NCI-H2196 treated with DMSO at 0.1 percent for 48 hours (cell line): ENCODE results near the gene CORT.
"Not testable (repeated sequence)": the region's sequence is repeated elsewhere in the genome, so short reads cannot be mapped to it uniquely, and the experiment has no call there.

ENCODE experiments used
- DNase-seq: peaks from one replicate; lab custom pipeline; 2025; ENCODE audit not compliant: unreplicated experiment; lab: John Stamatoyannopoulos, UW

The CORT gene

GRCh38 chr1:10449751-10450150 is at the start of gene CORT:
CORT (plus strand) TSS chr1:10450031; CDS start chr1:10450224, 193 bp downstream.
- no peak for DNase-seq

GRCh38 chr1:10401281-10401680 is 48.5 kb upstream of the CORT start:
- no peak for DNase-seq

GRCh38 chr1:10402729-10403274 is 47.0 kb upstream of the CORT start:
- DNase-seq, result no peak

- no peak for DNase-seq
These were observed 42.6 kb upstream of the CORT start for GRCh38 chr1:10407201-10407600.

DNA sequence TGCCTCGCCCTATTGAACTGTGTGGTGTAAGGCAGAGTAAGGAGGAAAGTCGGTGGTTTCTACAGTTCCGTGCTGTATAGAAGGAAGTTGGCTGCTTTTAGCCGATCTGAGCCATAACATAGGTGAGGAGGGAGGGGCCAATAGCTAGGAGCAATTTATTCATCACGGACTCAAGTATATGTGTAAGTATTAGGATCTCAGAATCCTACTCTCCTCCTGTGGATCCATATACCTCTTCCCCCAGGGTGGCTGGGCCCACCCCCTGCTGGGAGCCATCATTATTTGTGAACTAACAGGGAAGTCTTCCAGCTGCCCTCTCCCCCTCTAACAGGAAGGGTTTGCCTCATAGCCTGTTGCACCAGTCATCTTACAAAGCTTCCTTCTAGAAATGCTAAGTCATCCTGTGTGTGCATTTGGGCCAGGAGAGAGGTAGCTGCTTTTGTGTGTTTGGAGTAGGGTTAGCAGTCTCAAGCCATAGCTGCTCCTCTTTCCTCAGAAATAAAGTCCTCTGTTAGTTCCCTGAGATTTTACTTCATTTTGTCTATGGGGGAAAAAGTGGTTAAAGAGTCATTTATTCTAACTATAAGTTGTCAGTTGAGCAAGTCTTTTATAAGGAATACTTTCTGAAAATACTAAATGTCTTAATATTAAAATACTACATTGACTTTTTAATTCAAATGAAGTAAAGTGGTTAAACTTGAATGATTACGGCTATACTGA is 34.5 kb upstream of the CORT start:
- DNase-seq, result no peak

DNA sequence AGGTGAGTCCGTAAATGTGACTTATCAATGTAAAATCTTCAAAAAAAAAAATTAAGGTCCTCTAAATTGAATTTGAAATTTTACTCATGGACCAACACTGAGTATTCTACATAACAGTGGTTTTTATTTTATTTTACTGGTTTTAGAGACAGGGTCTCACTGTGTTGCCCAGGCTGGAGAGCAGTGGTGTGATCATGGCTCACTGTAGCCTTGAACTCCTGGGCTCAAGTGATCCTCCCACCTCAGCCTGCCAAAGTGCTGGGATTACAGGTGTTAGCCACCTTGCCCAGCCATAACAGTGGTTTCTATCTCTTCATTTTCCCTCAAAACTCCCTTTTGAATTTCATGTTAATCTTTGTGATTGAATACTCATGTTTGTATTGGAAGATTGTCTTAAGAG is 33.9 kb upstream of the CORT start:
- not testable (repeated sequence) for DNase-seq

DNA sequence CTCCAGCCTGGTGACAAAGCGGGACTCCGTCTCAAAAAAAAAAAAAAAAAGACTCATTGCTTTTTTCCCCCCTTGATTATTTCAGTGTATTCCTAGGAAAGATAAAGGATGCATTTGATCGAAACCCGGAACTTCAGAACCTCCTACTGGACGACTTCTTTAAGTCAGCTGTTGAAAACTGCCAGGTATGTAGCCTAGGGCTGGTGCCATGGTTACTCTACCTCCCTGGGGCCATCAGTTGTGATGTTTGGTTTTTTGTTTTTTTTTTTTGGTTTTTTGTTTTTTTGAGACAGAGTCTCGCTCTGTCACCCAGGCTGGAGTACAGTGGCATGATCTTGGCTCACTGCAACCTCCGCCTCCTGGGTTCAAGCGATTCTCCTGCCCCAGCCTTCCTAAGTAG is 31.1 kb upstream of the CORT start:
- not testable (repeated sequence) for DNase-seq

GRCh38 chr1:10419351-10419750 is 30.5 kb upstream of the CORT start:
- no peak for DNase-seq

DNA sequence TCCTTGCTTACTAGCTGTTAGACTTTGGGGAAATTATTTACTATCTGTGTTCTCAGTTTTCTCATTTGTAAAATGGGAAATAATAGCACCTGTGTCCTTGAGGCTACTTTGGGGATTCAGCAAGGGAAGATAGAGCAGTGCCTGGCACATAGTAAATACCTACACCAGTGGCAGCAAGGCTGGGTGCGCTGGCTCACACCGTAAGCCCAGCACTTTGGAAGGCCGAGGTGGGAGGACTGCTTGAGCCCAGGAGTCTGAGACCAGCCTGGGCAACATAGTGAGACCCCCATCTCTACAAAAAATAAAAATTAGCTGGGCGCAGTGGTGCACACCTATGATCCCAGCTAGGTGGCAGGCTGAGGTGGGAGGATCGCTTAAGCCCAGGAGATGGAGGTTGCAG is 28.2 kb upstream of the CORT start:
- DNase-seq, result no peak

DNA sequence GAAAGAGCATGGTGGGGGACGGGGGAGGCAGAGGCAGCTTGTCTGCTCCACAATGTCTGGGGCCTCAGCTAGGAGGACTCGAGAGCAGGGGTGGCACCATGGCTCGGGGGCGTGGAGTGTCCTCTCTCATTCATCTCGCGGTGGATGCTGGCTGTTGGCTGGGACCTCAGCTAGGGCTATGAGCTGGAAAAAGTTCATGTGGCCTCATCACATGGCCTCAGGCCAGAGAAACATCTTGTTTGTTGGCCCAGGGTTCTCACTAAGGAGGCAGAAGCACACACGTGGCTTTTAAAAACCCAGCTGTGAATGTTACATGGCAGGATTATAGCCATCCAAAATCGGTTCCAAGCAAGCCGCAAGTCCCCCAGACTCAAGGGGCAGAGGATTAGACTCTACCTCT is 25.8 kb upstream of the CORT start:
- DNase-seq, result no peak

DNA sequence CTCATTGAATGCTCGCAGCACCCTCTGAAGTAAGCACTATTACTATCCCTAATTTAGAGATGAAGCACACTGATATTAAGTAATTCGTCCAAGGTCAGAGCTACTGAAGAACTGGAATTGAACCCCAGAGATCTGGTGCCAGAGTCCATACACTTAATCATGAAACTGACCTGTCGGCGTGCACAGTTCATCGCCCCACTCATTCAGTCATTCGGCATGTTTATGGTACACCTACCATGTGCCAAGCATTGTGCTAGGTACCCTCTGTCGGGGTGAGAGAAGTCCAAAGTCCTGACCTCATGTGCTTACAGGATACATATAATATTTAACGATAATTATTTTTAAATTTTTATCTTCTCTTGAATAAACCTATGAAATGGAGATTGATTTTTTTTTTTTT is 25.2 kb upstream of the CORT start:
- DNase-seq, result no peak

GRCh38 chr1:10425826-10426534 is 23.9 kb upstream of the CORT start:
- not testable (repeated sequence) for DNase-seq

DNA sequence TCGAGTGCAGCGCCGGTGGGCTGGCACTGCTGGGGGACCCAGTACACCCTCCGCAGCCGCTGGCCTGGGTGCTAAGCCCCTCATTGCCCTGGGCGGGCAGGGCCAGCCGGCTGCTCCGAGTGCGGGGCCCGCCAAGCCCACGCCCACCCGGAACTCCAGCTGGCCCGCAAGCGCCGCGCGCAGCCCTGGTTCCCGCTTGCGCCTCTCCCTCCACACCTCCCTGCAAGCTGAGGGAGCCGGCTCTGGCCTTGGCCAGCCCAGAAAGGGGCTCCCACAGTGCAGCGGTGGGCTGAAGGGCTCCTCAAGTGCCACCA is 23.3 kb upstream of the CORT start:
- not testable (repeated sequence) for DNase-seq

GRCh38 chr1:10428984-10429383 is 20.8 kb upstream of the CORT start:
- no peak for DNase-seq

DNA sequence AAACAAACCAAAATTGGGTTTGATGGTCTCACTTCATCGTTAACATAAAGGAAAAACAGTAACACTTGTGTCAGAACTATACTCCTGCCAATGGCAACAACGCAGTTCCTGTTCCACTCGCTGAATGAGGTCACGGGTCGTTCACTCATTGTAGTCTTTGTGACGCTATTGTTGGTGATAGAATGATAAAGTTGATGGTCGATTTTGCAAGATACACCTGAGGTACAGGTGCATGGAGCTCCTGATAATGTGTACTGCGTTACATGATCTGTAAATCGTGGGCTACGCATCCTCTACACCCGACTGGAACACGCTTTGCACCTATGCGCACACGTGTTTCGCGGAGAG is 20.0 kb upstream of the CORT start:
- no peak for DNase-seq

DNA sequence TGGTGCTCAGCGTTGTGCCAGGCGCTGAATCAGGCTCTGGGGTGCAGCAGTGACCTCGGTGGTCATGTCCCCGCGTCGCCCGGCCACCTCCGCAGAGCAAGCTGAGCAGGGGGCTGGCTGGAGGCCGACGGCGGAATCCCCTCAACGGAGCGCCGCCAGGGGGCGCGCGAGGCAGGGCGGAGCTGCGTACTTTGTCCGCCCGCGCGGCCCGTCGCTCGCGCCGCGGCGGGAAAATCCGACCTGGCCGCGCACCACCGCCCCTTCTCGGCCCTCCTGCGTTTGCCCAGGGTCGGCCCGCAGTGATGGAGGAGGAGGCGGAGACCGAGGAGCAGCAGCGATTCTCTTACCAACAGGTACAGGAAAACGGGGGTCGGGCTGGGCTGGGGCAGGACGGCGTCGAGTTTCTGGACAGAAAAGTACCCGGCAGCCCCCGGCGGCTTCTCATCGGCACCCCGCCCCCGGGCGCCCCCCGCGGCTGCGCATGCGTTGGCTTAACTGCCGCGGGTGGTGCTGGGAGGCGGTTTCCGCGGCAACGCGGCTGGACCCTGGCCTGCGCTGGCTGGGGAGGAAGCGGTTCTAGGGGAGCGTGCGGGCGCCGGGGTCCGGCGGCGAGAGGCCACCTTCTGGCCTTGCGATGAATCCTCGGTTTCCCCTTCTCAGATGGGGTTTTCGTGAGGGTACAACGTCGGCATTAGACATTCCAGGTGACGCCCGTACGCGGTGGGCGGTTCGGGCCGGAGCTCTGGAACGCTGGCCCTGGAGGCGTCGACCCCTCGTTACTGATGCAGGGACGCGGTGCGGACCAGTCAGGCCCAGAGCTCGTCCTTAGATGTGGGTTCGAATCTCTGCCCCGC is 19.4 kb upstream of the CORT start, which contains the start of gene CENPS:
CENPS (plus strand) TSS at position 218 of the 854 bp plus-strand sequence; CDS start at position 303, 85 bp downstream.
- peak; percentile 86 for DNase-seq

DNA sequence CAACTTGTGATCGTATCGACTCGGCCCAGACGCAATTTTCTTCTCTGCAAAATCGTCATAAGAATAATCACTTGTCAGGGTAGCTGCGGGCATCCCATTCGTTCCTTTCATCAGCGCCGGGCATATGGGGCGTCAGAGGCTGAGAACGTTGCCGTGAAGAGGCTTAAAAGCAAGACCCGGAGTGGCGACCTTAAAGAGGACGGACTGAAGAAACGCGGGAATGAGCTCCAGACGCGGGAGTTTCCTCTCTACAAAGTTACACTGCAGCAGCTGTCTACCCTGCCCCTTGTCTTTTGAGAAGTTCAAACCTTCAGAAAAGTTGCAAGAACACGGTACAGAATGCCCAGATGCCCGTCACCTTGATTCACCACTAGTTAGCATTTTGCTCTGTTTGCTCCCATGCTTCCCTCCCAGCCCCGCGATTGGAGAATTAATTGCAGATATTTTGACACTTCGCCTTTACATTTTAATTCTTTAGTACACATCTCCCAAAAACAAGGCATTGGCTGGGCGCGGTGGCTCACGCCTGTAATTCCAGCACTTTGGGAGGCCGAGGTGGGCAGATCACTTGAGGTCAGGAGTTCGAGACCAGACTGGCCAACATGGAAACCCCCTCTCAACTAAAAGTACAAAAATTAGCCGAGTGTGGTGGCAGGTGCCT is 18.6 kb upstream of the CORT start:
- no peak for DNase-seq

DNA sequence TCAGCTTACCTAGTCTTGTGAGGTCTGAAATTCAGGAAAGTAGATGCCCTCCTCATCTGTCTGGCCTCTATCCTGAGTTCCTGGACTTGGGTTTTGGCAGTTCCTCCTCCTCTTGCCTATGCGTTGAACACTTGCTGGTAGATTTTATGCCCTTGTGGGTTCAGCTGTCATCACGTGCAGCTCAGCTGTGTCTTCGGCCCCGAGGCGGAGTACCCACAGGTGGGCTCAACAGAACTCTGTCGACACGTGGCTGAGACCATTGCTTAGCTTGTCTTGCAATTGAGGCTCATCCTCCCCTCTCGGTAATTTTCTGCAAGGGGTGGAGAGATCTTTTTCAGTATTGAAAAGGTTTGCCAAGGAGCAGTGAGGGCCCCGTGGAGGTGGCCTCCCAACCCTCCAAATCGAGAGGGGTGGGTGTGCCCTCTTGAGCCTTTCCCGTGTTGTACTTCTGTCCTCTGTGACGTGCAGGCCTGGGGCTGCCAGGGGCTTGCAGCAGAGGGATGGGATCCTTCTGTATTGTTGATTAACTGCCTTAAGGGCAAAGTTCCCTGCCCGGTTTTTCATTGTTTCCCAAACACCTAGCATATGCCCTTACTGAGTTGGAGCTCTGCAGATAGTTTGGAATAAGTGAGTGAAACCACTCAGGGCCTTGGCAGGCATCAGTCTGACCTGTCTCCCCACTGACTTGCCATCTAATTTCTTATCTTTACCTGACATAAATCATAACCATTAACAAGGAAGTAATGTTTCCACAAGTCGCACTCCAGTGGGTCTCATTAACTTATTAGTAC is 16.7 kb upstream of the CORT start:
- DNase-seq, result no peak

GRCh38 chr1:10433790-10434189 is 16.0 kb upstream of the CORT start:
- DNase-seq, result no peak

GRCh38 chr1:10434590-10434989 is 15.2 kb upstream of the CORT start:
- no peak for DNase-seq
